Stimulated activated CD4-positive, alpha-beta T cell treated with anti-CD3 and anti-CD28 coated beads, Interleukin-4, amount 100 ng/mL, for 4 hours (primary cell): Measurements from ENCODE around the gene LAMTOR2.
"Not testable (repeated sequence)": the region's sequence is repeated elsewhere in the genome, so short reads cannot be mapped to it uniquely, and the experiment has no call there.

ENCODE experiments used
- DNase-seq, 2 experiments: peaks; one replicate each; pipeline ENCODE4 v3.0.0-alpha.2; 2020

The LAMTOR2 gene

DNA sequence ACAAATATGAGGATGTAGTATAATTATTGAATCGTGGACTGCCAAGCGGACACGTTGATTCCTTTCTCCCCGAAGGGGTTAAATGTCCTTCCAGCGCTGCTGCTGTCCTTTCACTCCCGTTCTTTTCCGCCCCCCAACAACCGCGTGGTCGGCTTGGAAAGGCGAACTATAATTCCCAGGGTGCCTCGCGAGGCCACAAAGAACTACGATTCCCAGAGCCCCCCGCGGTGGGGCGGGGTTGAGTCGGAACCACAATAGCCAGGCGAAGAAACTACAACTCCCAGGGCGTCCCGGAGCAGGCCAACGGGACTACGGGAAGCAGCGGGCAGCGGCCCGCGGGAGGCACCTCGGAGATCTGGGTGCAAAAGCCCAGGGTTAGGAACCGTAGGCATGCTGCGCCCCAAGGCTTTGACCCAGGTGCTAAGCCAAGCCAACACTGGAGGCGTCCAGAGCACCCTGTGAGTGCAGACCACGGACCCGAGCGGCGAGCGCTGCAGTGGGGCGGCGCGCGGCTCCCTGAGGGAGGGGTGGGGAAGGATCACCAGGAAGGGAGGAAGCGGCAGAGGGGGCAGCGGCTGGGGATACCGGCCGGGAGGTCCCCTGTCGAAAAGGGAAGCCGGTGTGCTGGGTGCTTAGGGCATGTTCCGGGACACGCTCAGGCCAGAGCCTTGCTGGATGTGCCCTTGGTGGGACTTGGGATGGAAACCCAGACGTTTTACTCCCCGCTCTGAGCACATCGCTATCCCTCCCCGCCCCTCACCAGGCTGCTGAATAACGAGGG is at the start of gene LAMTOR2:
Gene LAMTOR2, plus strand, starts transcription at position 283 of the 781 bp plus-strand sequence. Its CDS starts 108 bp downstream, at position 391.
- DNase-seq: peak; percentile 95 to 96

- no peak for DNase-seq
Observed at GRCh38 chr1:156004843-156005584, 49.6 kb upstream of the LAMTOR2 start.

- DNase-seq: no peak
Observed at GRCh38 chr1:156006666-156007376, 47.8 kb upstream of the LAMTOR2 start.

DNA sequence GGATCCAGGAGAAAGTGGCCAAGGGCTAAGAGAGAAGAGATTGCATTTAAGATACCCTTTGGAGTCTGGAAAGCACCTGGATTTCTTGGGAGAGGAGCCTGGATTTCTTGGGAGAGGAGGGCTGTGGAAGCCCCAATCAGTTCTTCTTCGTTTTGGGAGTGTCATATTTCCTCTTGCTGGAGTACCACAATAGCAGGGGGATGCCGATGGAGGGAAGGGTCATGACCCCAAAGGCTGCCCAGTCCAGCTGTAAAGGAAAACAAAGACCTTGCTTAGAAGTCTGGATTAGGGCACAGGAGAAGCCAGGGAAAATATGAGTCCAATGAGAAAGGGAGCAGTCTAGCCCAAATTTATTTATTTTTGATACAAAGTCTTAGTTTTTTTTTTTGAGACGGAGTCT is 45.2 kb upstream of the LAMTOR2 start:
- DNase-seq: no peak

GRCh38 chr1:156012051-156012817 is 42.3 kb upstream of the LAMTOR2 start:
- DNase-seq: no peak

DNA sequence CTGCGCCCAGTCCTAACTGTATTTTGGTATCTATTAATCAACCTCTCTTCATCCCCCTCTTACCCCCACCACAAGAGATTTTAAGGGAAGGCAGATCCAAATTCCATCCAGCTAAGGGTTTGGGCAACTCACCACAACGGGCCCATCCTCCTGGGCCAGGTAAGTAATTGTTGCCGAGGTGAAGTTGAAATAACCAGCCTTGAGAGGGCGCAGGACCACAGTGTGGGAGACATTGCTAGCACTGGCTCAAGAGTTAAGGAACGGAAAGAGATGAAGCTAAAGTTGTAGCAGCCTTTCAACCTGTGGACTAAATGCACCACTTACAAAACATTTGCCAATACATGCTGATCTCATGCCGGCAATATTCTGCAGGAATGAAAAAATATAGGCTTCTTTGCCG is 39.8 kb upstream of the LAMTOR2 start:
- DNase-seq: no peak

GRCh38 chr1:156019946-156020292 is 34.7 kb upstream of the LAMTOR2 start:
- DNase-seq: no peak

DNA sequence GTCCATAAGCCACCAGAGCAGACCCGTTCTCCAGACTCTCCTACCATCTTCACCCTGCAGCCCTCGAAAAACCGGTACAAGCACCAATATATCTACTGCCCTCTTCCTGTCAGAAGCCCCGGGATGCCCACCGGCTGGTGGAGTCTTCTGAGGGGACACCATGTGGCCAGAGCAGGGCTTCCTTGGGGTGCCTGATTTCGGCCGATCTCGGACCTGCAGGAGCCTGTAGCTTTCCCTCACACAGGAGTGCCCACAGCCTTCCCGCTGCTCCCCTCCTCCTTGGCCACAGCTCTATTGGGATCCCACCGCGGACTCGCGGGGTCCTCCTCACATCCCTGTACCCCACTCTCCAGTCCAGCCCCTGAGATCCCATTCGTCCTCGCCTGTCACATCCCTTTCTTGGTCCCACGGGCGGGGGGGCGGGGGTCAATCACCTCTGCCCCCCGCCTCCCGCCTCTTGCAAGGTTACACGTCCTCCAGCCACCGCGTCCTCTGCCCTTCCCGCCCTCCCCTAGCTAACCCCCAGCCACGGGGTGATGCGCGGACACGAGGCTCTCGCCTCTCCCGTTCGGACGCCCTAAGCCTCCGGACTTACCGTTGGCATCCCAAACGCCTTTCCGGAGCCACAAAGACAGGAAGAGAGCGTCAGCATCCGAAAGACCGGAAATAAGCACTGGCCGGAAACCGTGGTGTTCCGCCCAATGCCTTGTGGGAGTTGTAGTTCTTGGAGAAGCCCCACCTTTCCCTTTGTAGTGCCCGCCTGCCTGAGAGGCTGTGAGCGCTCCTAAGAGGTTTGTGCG is 34.1 kb upstream of the LAMTOR2 start, which contains the start of gene SSR2:
Gene SSR2, minus strand, starts transcription at position 659 of the 800 bp plus-strand sequence. CDS start 784 bp downstream, outside the sequence.
- peak; percentile 69 to 84 for DNase-seq

DNA sequence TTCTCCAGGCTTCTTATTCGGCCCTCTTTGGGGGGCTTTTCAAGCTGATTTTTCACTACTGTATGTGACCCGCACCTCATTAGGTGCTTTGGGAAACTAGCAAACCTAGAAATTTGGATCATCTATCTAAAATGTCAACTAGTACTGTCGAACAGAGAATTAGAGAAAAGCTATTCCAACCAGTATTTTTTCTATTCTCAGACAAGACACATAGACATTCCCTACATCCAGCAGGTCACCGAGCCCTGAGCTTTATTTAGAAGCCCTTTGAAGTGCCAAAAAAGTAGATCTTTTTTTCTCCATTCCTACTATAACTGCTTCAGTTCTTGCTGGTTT is 33.5 kb upstream of the LAMTOR2 start:
- DNase-seq: no peak

- no peak for DNase-seq
Observed at GRCh38 chr1:156021954-156022353, 32.6 kb upstream of the LAMTOR2 start.

DNA sequence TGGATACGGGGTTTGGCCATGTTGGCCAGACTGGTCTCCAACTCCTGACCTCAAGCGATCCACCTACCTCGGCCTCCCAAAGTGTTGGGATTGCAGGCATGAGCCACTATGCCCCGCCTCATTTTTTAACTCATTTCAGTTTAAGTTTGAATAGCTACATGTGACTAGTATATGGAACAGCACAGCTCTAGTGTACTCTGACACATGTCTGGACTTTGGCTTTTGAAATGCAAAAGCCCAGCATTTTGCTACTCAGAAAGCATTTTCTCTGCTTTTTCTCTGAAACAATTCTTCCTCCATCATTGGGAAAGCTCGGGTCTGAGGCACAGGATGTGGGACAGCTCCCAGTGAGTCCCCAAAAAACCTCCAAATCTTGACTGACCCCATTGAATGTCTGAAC is 29.8 kb upstream of the LAMTOR2 start:
- no peak for DNase-seq

DNA sequence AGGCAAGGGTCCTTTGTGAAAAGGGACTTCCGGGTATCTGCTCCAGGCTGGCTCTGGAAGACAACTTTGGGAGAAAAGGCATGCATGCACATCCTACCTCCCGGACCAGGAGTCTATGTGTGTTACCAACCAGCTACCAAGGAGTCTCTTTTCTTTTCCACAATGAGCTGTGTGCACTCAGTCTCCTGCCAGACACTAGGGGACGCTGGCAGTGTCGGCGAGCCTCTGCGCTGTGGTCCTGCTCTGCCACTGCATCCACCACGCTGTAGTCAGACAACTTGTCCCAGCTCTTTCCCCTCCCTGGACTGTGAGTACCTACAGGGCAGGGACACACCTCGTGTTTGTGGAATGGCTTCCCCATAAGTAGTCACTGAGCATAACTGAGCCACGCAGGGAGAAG is 28.7 kb upstream of the LAMTOR2 start:
- DNase-seq: no peak

DNA sequence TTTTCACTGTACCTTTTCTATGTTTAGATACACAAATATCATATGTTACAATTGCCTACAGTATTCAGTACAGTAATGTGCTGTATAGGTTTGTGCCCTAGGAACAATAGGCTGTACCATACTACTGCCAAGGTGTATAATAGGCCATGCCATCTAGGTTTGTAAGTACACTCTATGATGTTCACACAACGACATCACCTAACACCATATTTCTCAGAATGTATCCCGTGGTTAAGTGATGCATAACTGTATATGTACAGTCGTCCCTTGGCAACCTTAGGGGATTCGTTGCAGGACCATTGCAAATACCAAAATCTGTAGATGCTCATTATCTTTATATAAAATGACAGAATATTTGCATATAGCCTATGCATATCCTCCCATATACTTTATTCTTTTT is 28.0 kb upstream of the LAMTOR2 start:
- no peak for DNase-seq

- no peak for DNase-seq
Observed at GRCh38 chr1:156033011-156033410, 21.6 kb upstream of the LAMTOR2 start.

GRCh38 chr1:156034991-156035390 is 19.6 kb upstream of the LAMTOR2 start:
- not testable (repeated sequence) for DNase-seq

DNA sequence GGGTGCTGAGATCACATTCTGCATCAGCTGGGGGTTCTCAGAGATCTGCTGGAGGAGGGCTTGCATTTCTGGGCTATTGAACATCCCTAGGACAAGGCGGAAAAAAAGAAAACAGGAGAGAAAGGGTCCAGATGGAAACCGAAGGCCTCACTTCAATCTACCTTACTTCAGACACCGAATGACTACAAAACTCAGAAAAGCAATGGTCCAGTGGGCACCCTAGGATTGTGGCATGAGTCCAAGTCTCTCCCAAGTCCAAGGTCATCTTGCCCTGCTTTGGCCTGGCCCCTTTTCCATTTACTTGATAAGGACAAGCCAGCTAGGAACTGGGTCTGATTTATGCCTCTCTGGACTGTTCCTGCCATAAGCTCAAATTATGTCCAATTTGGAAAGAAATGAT is 11.8 kb upstream of the LAMTOR2 start:
- DNase-seq: no peak

DNA sequence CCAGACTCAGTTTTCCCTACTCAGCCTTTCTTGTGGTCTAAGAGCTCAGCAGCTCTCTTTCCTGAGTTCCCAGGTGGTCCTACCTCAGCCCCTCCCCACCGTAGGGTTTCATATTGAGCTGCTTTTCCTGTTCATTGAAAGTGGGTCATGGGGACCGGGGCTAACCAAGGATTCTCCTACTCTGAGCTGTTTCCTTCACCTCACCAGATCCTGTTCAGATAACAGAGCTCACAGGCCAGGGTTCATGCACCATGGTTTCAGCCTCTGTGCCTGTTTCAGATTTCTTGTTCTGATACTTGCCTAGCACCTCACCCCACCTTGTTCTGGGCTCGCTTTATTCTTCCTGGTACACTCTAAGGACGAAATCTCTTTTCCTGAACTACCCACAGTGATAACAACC is 9.5 kb upstream of the LAMTOR2 start:
- DNase-seq: no peak

GRCh38 chr1:156048663-156049258 is 5.8 kb upstream of the LAMTOR2 start:
- DNase-seq: no peak

DNA sequence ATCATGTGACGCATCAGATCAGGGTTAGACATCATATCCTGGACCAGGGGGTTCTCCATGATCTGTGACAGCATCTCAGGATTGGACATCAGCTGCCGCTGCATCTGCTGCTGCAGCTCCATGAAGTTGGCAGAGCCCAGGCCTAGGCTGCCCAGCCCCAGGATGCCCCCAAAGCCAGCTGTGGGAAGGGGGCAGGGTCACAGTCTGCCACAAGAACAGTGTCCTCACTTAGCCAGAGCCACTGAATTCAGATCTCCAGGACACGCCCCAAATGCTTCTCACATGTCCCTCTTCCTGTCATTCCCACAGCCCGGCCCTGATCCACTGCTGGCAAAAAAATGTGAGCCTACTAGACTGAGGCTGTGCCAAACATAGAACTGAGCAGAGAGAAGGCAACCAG is 4.2 kb upstream of the LAMTOR2 start:
- DNase-seq: no peak

GRCh38 chr1:156051011-156051725 is 3.4 kb upstream of the LAMTOR2 start:
- DNase-seq: no peak
